Stimulated activated CD8-positive, alpha-beta memory T cell treated with anti-CD3 and anti-CD28 coated beads, Interleukin-7, amount 100 ng/mL, for 48 hours (primary cell): ENCODE data around the gene MS4A8.
"Not testable (repeated sequence)": the region's sequence is repeated elsewhere in the genome, so short reads cannot be mapped to it uniquely, and the experiment has no call there.

ENCODE experiments used
- DNase-seq, 2 donors: peaks; one replicate each; pipeline ENCODE4 v3.0.0-alpha.2; 2020; ENCODE audit warnings: low read depth in 1 of 2; ENCODE audit errors: extremely low read depth in 1 of 2

Gene MS4A8

GRCh38 chr11:60699284-60699691 lies at the start of gene MS4A8:
Gene MS4A8, plus strand, starts transcription at chr11:60699612. Its CDS starts 1,249 bp downstream, at chr11:60700861.
- no peak for DNase-seq

GRCh38 chr11:60657888-60658287 lies 41.5 kb upstream of the MS4A8 start:
- DNase-seq = no peak

GRCh38 chr11:60658409-60658808 lies 41.0 kb upstream of the MS4A8 start:
- DNase-seq = no peak

- DNase-seq = no peak
These were observed 27.2 kb upstream of the MS4A8 start for GRCh38 chr11:60672255-60672654.

GRCh38 chr11:60678231-60678630 lies 21.2 kb upstream of the MS4A8 start:
- DNase-seq = not testable (repeated sequence)

GRCh38 chr11:60679879-60680278 lies 19.5 kb upstream of the MS4A8 start:
- no peak for DNase-seq

- DNase-seq = no peak
These were observed 18.8 kb upstream of the MS4A8 start for GRCh38 chr11:60680455-60681119.

GRCh38 chr11:60684541-60684848 lies 14.9 kb upstream of the MS4A8 start:
- not testable (repeated sequence) for DNase-seq

GRCh38 chr11:60691661-60692060 lies 7.8 kb upstream of the MS4A8 start:
- DNase-seq = no peak

GRCh38 chr11:60699936-60700335 lies 524 bp downstream of the MS4A8 start:
- no peak for DNase-seq

- no peak for DNase-seq
These were observed 1.5 kb downstream of the MS4A8 start for GRCh38 chr11:60700689-60701468.

GRCh38 chr11:60701469-60701818 lies 2.0 kb downstream of the MS4A8 start:
- DNase-seq = no peak

- no peak for DNase-seq
These were observed 4.0 kb downstream of the MS4A8 start for GRCh38 chr11:60703374-60703773.

GRCh38 chr11:60705895-60706294 lies 6.5 kb downstream of the MS4A8 start:
- no peak for DNase-seq

GRCh38 chr11:60706931-60707330 lies 7.5 kb downstream of the MS4A8 start:
- DNase-seq = no peak

- no peak for DNase-seq
These were observed 11.1 kb downstream of the MS4A8 start for GRCh38 chr11:60710482-60710881.

- no peak for DNase-seq
These were observed 11.9 kb downstream of the MS4A8 start for GRCh38 chr11:60711276-60711675.

- DNase-seq = not testable (repeated sequence)
These were observed 14.0 kb downstream of the MS4A8 start for GRCh38 chr11:60713423-60713822.

- DNase-seq = no peak
These were observed 18.5 kb downstream of the MS4A8 start for GRCh38 chr11:60717956-60718355.

- DNase-seq = no peak
These were observed 19.3 kb downstream of the MS4A8 start for GRCh38 chr11:60718524-60719316.

GRCh38 chr11:60719391-60719790 lies 20.0 kb downstream of the MS4A8 start:
- DNase-seq = no peak

GRCh38 chr11:60720460-60720859 lies 21.0 kb downstream of the MS4A8 start:
- DNase-seq = no peak
